HCT116 (cell line): ENCODE results near the gene RTL10.

Source experiments
- ATF3 ChIP-seq: IDR thresholded peaks from 2 replicates; pipeline ENCODE4 v1.6.1; 2012
- CEBPB ChIP-seq: IDR thresholded peaks from 2 replicates; pipeline ENCODE4 v1.6.1; 2012; ENCODE audit warnings: low read depth
- CTCF ChIP-seq, 3 experiments: fragments of 200-600 bp in 1 of 3; sonication (generic) in 1 of 3; IDR thresholded peaks in 2 of 3; conservative IDR thresholded peaks in 1 of 3; 2 replicates each; pipeline ENCODE4 v1.5.1; 2012 to 2017; ENCODE audit warnings: low read depth in 2 of 3, low read length in 2 of 3, antibody characterized with exemption in 1 of 3, borderline replicate concordance in 1 of 3, control low read depth in 1 of 3, mild to moderate bottlenecking in 1 of 3, mixed read lengths in 1 of 3, mixed run types in 1 of 3, moderate library complexity in 1 of 3; ENCODE audit not compliant: insufficient read depth in 1 of 3
- EGR1 ChIP-seq: IDR thresholded peaks from 2 replicates; pipeline ENCODE4 v1.6.1; 2012; ENCODE audit warnings: low read depth
- EZH2 ChIP-seq: fragments of 200-600 bp; sonication (generic); IDR thresholded peaks from 2 replicates; pipeline ENCODE4 v1.6.1; 2017; ENCODE audit warnings: antibody characterized with exemption, mixed run types
- EZH2phosphoT487 ChIP-seq: fragments of 200-600 bp; IDR thresholded peaks from 2 replicates; pipeline ENCODE4 v1.6.1; 2018; ENCODE audit warnings: antibody characterized with exemption, borderline replicate concordance
- JUND ChIP-seq: IDR thresholded peaks from 2 replicates; pipeline ENCODE4 v1.6.1; 2012
- MAX ChIP-seq: IDR thresholded peaks from 2 replicates; pipeline ENCODE4 v1.6.1; 2012
- POLR2A ChIP-seq: IDR thresholded peaks from 2 replicates; pipeline ENCODE4 v1.7.0; 2011; ENCODE audit warnings: borderline replicate concordance; ENCODE audit not compliant: insufficient read depth, insufficient read length; ENCODE audit errors: extremely low read depth
- POLR2AphosphoS5 ChIP-seq: IDR thresholded peaks from 2 replicates; pipeline ENCODE4 v1.6.1; 2011; ENCODE audit warnings: mild to moderate bottlenecking, low read depth, low read length, moderate library complexity
- REST ChIP-seq: IDR thresholded peaks from 2 replicates; pipeline ENCODE4 v1.6.1; 2012; ENCODE audit warnings: low read depth
- TCF7L2 ChIP-seq: IDR thresholded peaks from 2 replicates; pipeline ENCODE4 v1.7.0; 2011; ENCODE audit warnings: borderline replicate concordance, inconsistent platforms; ENCODE audit not compliant: insufficient read depth, insufficient read length; ENCODE audit errors: extremely low read depth
- ZBTB33 ChIP-seq: IDR thresholded peaks from 2 replicates; pipeline ENCODE4 v1.6.1; 2011; ENCODE audit warnings: mild to moderate bottlenecking, low read length, moderate library complexity; ENCODE audit not compliant: insufficient replicate concordance; ENCODE audit errors: extremely low read depth
- ZNF274 ChIP-seq: fragments of 200-500 bp; sonication (Bioruptor generic); IDR thresholded peaks from 2 replicates; pipeline ENCODE4 v1.6.1; 2014; ENCODE audit warnings: mild to moderate bottlenecking, low read depth, low read length, inconsistent platforms

GRCh38 chr22:19844377-19845053 is 10.2 kb downstream of the RTL10 start:
- no peak for TF ChIP-seq EZH2
- TF ChIP-seq CTCF (IDR thresholded peaks at IDR 0.05 in 2 of 3, conservative IDR thresholded peaks at IDR 0.05 in 1 of 3; ENCODE audit: borderline replicate concordance in 1 of 3, insufficient read depth in 1 of 3, low read depth in 2 of 3, low read length in 2 of 3): no peak
- TF ChIP-seq TCF7L2: no peak
- TF ChIP-seq POLR2AphosphoS5: no peak
- no peak for TF ChIP-seq MAX
- TF ChIP-seq POLR2A: no peak
- no peak for TF ChIP-seq JUND
- no peak for TF ChIP-seq CEBPB
- no peak for TF ChIP-seq EGR1
- TF ChIP-seq REST: no peak
- no peak for TF ChIP-seq ATF3
- no peak for TF ChIP-seq EZH2phosphoT487
- no peak for TF ChIP-seq ZBTB33
- TF ChIP-seq ZNF274: no peak
